ENCODE measurements around the gene ATOH8. TPM values are rescaled to one million over a fixed set of nuclear protein-coding genes. Genes with fewer than 3 reads are reported as not detected.

ATOH8 gene
- polyA plus RNA-seq, 1 of the 3 experiments (the other 2 are of a cell fraction) = 5.6 TPM

- CTCF ChIA-PET = interaction anchor here (0.7 to 34.7 kb wide), 13 partner anchors 10 to 108 kb away, joined by 3 to 626 read pairs (median 5); partner anchors contain the start of gene ATOH8
- H3K9me2 ChIP-seq = no peaks in the 10 kb centered on the region
These were observed 8.8 kb upstream of the ATOH8 start for GRCh38 chr2:85744741-85745601.

More at GRCh38 chr2:85744741-85745601, 8.8 kb upstream of the ATOH8 start:
- Histone ChIP-seq H3F3A (replicated peaks; ENCODE audit: insufficient read depth) (peaks cover 27% of the 10 kb centered on the region), H2AFZ (ENCODE audit: low read depth) (no peak overlapping the region), H3K79me2 (ENCODE audit: insufficient read depth) (no peaks in the 10 kb centered on the region), H3K27me3 (ENCODE audit: insufficient read depth) (no peaks in the 10 kb centered on the region), H3K36me3 (replicated peaks in 1 of 2; ENCODE audit: control insufficient read depth in 1 of 2, insufficient read depth in 2 of 2, low read length in 1 of 2) (no peaks in the 10 kb centered on the region), H3K9ac (no peak overlapping the region), H3K4me3 (ENCODE audit: low read depth in 2 of 2, low read length in 1 of 2) (no peak overlapping the region), H3K27ac (ENCODE audit: low read depth in 2 of 2, low read length in 1 of 2) (no peak overlapping the region), H3K9me3 (no peaks in the 10 kb centered on the region), H4K20me1 (ENCODE audit: insufficient read depth) (no peaks in the 10 kb centered on the region), H3K4me1 (ENCODE audit: control insufficient read depth in 1 of 2, insufficient read depth in 2 of 2, low read depth in 1 of 2, low read length in 1 of 2) (peaks cover 48 to 60% of the 10 kb centered on the region in 2 experiments), H3K4me2 (peak overlapping the region; percentile 34)
- POLR2A ChIA-PET = interaction anchor here (0.9 kb wide), 1 partner anchor 69 kb away, joined by 3 read pairs; no protein-coding TSS in a partner anchor
- WGBS (ENCODE audit: low lambda C conversion rate) = 85% methylated on average over 10 of the region's 10 CpGs
- DNase-seq = peak; percentile 56
- TF ChIP-seq CHD2 (IDR thresholded peaks at IDR 0.05; ENCODE audit: low read length, partially characterized antibody) = no peak
- no peak for TF ChIP-seq RFX5 (IDR thresholded peaks at IDR 0.05; ENCODE audit: low read length)
- no peak for TF ChIP-seq MXI1 (IDR thresholded peaks at IDR 0.05; ENCODE audit: low read depth, low read length)
- no peak for TF ChIP-seq FOXM1 (IDR thresholded peaks at IDR 0.05; ENCODE audit: low read depth)
- TF ChIP-seq EP300 (IDR thresholded peaks at IDR 0.05; ENCODE audit: borderline replicate concordance in 1 of 2, low read depth in 1 of 2, low read length in 1 of 2) = no peak
- no peak for TF ChIP-seq NFIC (IDR thresholded peaks at IDR 0.05; ENCODE audit: borderline replicate concordance)
- no peak for TF ChIP-seq FOXJ3 (CRISPR knock-in tag; IDR thresholded peaks at IDR 0.05)
- no peak for TF ChIP-seq MEF2A (IDR thresholded peaks at IDR 0.05; ENCODE audit: borderline replicate concordance, low read depth)
- no peak for TF ChIP-seq ZBTB33 (IDR thresholded peaks at IDR 0.05; ENCODE audit: borderline replicate concordance, low read depth)
- no peak for TF ChIP-seq USF2 (IDR thresholded peaks at IDR 0.05; ENCODE audit: borderline replicate concordance, low read depth, low read length)
- no peak for TF ChIP-seq USF1 (IDR thresholded peaks at IDR 0.05; ENCODE audit: borderline replicate concordance, low read depth)
- no peak for TF ChIP-seq FOSL2 (IDR thresholded peaks at IDR 0.05; ENCODE audit: borderline replicate concordance, low read depth)
- no peak for TF ChIP-seq RAD21 (IDR thresholded peaks at IDR 0.05; ENCODE audit: low read length)
- TF ChIP-seq TCF12 (IDR thresholded peaks at IDR 0.05) = no peak
- TF ChIP-seq REST (IDR thresholded peaks at IDR 0.05; ENCODE audit: low read depth, low read length) = no peak

Measured in SK-N-SH (cell line).